ENCODE results near the gene HBG1.
"Not testable (repeated sequence)": the region's sequence is repeated elsewhere in the genome, so short reads cannot be mapped to it uniquely, and the experiment has no call there.

HBG1 gene

GRCh38 chr11:5254023-5254422 is 4.4 kb upstream of the HBG1 start:
- not testable (repeated sequence) for H2BK120ac ChIP-seq (ENCODE audit: low read depth, low read length); H3K4me2 ChIP-seq (ENCODE audit: low read length, poor library complexity, severe bottlenecking); H3K9ac ChIP-seq (ENCODE audit: low read length); H3K14ac ChIP-seq (ENCODE audit: low read length in 2 of 2); H3K4me1 ChIP-seq (ENCODE audit: control insufficient read depth, insufficient read depth, low read depth, low read length); H3K27ac ChIP-seq (ENCODE audit: low read length, poor library complexity, severe bottlenecking); H4K8ac ChIP-seq (ENCODE audit: low read length); H2AK5ac ChIP-seq (ENCODE audit: low read length, severe bottlenecking); H3K23ac ChIP-seq (ENCODE audit: low read length in 2 of 2); H2BK12ac ChIP-seq (ENCODE audit: low read length in 2 of 2); H3K79me1 ChIP-seq (replicated peaks; ENCODE audit: low read length, poor library complexity, severe bottlenecking); H3K4ac ChIP-seq (ENCODE audit: low read depth in 1 of 2, low read length in 2 of 2); H4K91ac ChIP-seq (ENCODE audit: low read length); H2BK5ac ChIP-seq (ENCODE audit: low read depth, low read length, poor library complexity, severe bottlenecking); H2AFZ ChIP-seq (ENCODE audit: low read depth, low read length); H3K4me3 ChIP-seq (ENCODE audit: insufficient read depth in 1 of 2, low read depth in 1 of 2, low read length in 2 of 2); H3K36me3 ChIP-seq (ENCODE audit: control insufficient read depth in 1 of 2, insufficient read depth in 2 of 2, low read depth in 1 of 2, low read length in 2 of 2); H2BK15ac ChIP-seq (ENCODE audit: low read depth, poor library complexity, severe bottlenecking); H3K27me3 ChIP-seq (ENCODE audit: control insufficient read depth in 1 of 2, insufficient read depth in 1 of 2, low read length in 2 of 2); DNase-seq; H3K18ac ChIP-seq (ENCODE audit: low read depth in 1 of 2, low read length in 2 of 2); H3K9me3 ChIP-seq (ENCODE audit: control insufficient read depth, low read length)
- 94% methylated on average over 2 of the region's 2 CpGs for WGBS

GRCh38 chr11:5253440-5253839 is 3.8 kb upstream of the HBG1 start:
- not testable (repeated sequence) for H4K91ac ChIP-seq (ENCODE audit: low read length); H3K4me2 ChIP-seq (ENCODE audit: low read length, poor library complexity, severe bottlenecking); H3K36me3 ChIP-seq (ENCODE audit: control insufficient read depth in 1 of 2, insufficient read depth in 2 of 2, low read depth in 1 of 2, low read length in 2 of 2); H3K4me3 ChIP-seq (ENCODE audit: insufficient read depth in 1 of 2, low read depth in 1 of 2, low read length in 2 of 2); H2BK5ac ChIP-seq (ENCODE audit: low read depth, low read length, poor library complexity, severe bottlenecking); H3K9me3 ChIP-seq (ENCODE audit: control insufficient read depth, low read length); H3K23ac ChIP-seq (ENCODE audit: low read length in 2 of 2); H2BK120ac ChIP-seq (ENCODE audit: low read depth, low read length); H3K18ac ChIP-seq (ENCODE audit: low read depth in 1 of 2, low read length in 2 of 2); H3K4ac ChIP-seq (ENCODE audit: low read depth in 1 of 2, low read length in 2 of 2); H2AFZ ChIP-seq (ENCODE audit: low read depth, low read length); H3K79me1 ChIP-seq (replicated peaks; ENCODE audit: low read length, poor library complexity, severe bottlenecking); H2BK15ac ChIP-seq (ENCODE audit: low read depth, poor library complexity, severe bottlenecking); H3K27me3 ChIP-seq (ENCODE audit: control insufficient read depth in 1 of 2, insufficient read depth in 1 of 2, low read length in 2 of 2); H3K27ac ChIP-seq (ENCODE audit: low read length, poor library complexity, severe bottlenecking); H3K4me1 ChIP-seq (ENCODE audit: control insufficient read depth, insufficient read depth, low read depth, low read length); H4K8ac ChIP-seq (ENCODE audit: low read length); H2BK12ac ChIP-seq (ENCODE audit: low read length in 2 of 2); DNase-seq; H3K14ac ChIP-seq (ENCODE audit: low read length in 2 of 2); H2AK5ac ChIP-seq (ENCODE audit: low read length, severe bottlenecking); H3K9ac ChIP-seq (ENCODE audit: low read length)
- no CpG with 5 or more reads among the region's 5 CpGs for WGBS

GRCh38 chr11:5252919-5253265 is 3.2 kb upstream of the HBG1 start:
- 100% methylated on average over 1 of the region's 1 CpG for WGBS

GRCh38 chr11:5252192-5252918 is 2.7 kb upstream of the HBG1 start:
- Histone ChIP-seq H3K27me3 (ENCODE audit: control insufficient read depth in 1 of 2, insufficient read depth in 1 of 2, low read length in 2 of 2) (peaks cover 0 to 2% of the 10 kb centered on the region in 2 experiments), H3K36me3 (ENCODE audit: control insufficient read depth in 1 of 2, insufficient read depth in 2 of 2, low read depth in 1 of 2, low read length in 2 of 2) (no peaks in the 10 kb centered on the region)

More at GRCh38 chr11:5252919-5253265, 3.2 kb upstream of the HBG1 start:
- H4K91ac ChIP-seq (ENCODE audit: low read length): no peak overlapping the region
- no peak overlapping the region for H2BK15ac ChIP-seq (ENCODE audit: low read depth, poor library complexity, severe bottlenecking)
- no peak overlapping the region for H3K18ac ChIP-seq (ENCODE audit: low read depth in 1 of 2, low read length in 2 of 2)
- H3K4me2 ChIP-seq (ENCODE audit: low read length, poor library complexity, severe bottlenecking): no peak overlapping the region
- no peak overlapping the region for H2BK120ac ChIP-seq (ENCODE audit: low read depth, low read length)
- DNase-seq: no peak
- no peak overlapping the region for H3K4ac ChIP-seq (ENCODE audit: low read depth in 1 of 2, low read length in 2 of 2)
- no peak overlapping the region for H2AFZ ChIP-seq (ENCODE audit: low read depth, low read length)
- no peaks in the 10 kb centered on the region for H3K36me3 ChIP-seq (ENCODE audit: control insufficient read depth in 1 of 2, insufficient read depth in 2 of 2, low read depth in 1 of 2, low read length in 2 of 2)
- H3K79me1 ChIP-seq (replicated peaks; ENCODE audit: low read length, poor library complexity, severe bottlenecking): no peaks in the 10 kb centered on the region
- H3K9me3 ChIP-seq (ENCODE audit: control insufficient read depth, low read length): no peaks in the 10 kb centered on the region
- no peak overlapping the region for H2BK5ac ChIP-seq (ENCODE audit: low read depth, low read length, poor library complexity, severe bottlenecking)
- no peak overlapping the region for H3K23ac ChIP-seq (ENCODE audit: low read length in 2 of 2)
- no peak overlapping the region for H2BK12ac ChIP-seq (ENCODE audit: low read length in 2 of 2)
- no peak overlapping the region for H4K8ac ChIP-seq (ENCODE audit: low read length)
- no peak overlapping the region for H3K14ac ChIP-seq (ENCODE audit: low read length in 2 of 2)
- no peak overlapping the region for H3K9ac ChIP-seq (ENCODE audit: low read length)
- no peak overlapping the region for H3K4me3 ChIP-seq (ENCODE audit: insufficient read depth in 1 of 2, low read depth in 1 of 2, low read length in 2 of 2)
- H3K27ac ChIP-seq (ENCODE audit: low read length, poor library complexity, severe bottlenecking): no peak overlapping the region
- no peaks in the 10 kb centered on the region for H3K4me1 ChIP-seq (ENCODE audit: control insufficient read depth, insufficient read depth, low read depth, low read length)
- no peak overlapping the region for H2AK5ac ChIP-seq (ENCODE audit: low read length, severe bottlenecking)
- H3K27me3 ChIP-seq (ENCODE audit: control insufficient read depth in 1 of 2, insufficient read depth in 1 of 2, low read length in 2 of 2): peaks cover 0 to 2% of the 10 kb centered on the region in 2 experiments

More at GRCh38 chr11:5252192-5252918, 2.7 kb upstream of the HBG1 start:
- no peak for DNase-seq
- Histone ChIP-seq H3K23ac (ENCODE audit: low read length in 2 of 2) (no peak overlapping the region), H3K4me1 (ENCODE audit: control insufficient read depth, insufficient read depth, low read depth, low read length) (no peaks in the 10 kb centered on the region), H3K9ac (ENCODE audit: low read length) (no peak overlapping the region), H3K18ac (ENCODE audit: low read depth in 1 of 2, low read length in 2 of 2) (no peak overlapping the region), H3K4me3 (ENCODE audit: insufficient read depth in 1 of 2, low read depth in 1 of 2, low read length in 2 of 2) (no peak overlapping the region), H3K9me3 (ENCODE audit: control insufficient read depth, low read length) (no peaks in the 10 kb centered on the region), H2BK15ac (ENCODE audit: low read depth, poor library complexity, severe bottlenecking) (no peak overlapping the region), H4K91ac (ENCODE audit: low read length) (no peak overlapping the region), H3K14ac (ENCODE audit: low read length in 2 of 2) (no peak overlapping the region), H3K27ac (ENCODE audit: low read length, poor library complexity, severe bottlenecking) (no peak overlapping the region), H2AK5ac (ENCODE audit: low read length, severe bottlenecking) (no peak overlapping the region), H2BK5ac (ENCODE audit: low read depth, low read length, poor library complexity, severe bottlenecking) (no peak overlapping the region), H2BK120ac (ENCODE audit: low read depth, low read length) (no peak overlapping the region), H3K4ac (ENCODE audit: low read depth in 1 of 2, low read length in 2 of 2) (no peak overlapping the region), H3K4me2 (ENCODE audit: low read length, poor library complexity, severe bottlenecking) (no peak overlapping the region), H2AFZ (ENCODE audit: low read depth, low read length) (no peak overlapping the region), H2BK12ac (ENCODE audit: low read length in 2 of 2) (no peak overlapping the region), H4K8ac (ENCODE audit: low read length) (no peak overlapping the region), H3K79me1 (replicated peaks; ENCODE audit: low read length, poor library complexity, severe bottlenecking) (no peaks in the 10 kb centered on the region)
- WGBS: 59% methylated on average over 9 of the region's 9 CpGs
